ENCODE measurements around the gene MYH10. TPM values are rescaled to one million over a fixed set of nuclear protein-coding genes. Genes with fewer than 3 reads are reported as not detected.

The MYH10 gene
- total RNA-seq, 1 experiment from 2014 or later, result 74.0 TPM

DNA sequence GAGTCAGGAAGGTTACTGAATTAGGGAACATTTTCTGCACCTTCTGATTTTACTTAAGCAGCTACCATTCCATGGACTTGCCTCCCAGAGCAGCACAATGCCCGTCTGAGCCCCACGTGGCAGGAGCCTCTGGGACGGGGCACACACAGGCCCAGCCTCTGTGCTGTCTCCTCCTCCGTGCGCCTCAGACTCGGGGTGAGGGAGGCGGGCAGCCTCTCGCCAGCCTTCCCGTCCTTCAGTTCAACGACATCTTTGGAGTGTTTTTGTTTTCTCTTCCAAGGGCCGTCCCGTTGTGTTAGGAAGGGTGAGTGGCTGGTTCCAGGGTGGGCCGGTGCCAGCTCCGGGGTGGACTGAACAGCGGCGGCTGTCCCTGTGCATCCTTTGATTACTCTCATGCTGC is 163.0 kb downstream of the MYH10 start:
- BruUV-seq (replicated peaks), result no TSS peak
- H3K27me3 Mint-ChIP-seq (ENCODE audit: insufficient read depth, unreplicated experiment), result no peaks in the 10 kb centered on the region

DNA sequence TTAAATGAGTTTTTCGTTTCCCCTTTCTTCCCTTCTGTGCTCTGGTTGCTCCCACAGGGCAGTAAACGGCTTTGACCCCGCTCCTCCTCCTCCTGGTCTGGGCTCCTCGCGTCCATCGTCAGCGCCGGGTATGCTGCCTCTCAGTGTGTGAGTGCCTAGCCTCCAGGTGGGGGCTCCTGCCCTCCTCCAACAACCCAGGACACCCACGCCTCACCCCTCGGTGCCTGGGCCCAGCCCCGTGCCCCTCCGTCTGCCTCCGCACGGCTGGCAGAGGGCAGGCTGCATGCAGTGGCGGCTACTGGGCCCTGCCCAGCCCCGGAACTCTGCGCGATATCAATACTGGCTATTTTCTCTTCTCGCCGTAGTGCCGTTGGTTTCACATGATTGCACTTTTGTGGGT is 163.7 kb downstream of the MYH10 start:
- no peaks in the 10 kb centered on the region for H3K4me1 ChIP-seq
- H3K27me3 ChIP-seq (replicated peaks; ENCODE audit: control insufficient read depth, insufficient read depth, low read length), result no peaks in the 10 kb centered on the region
- no peaks in the 10 kb centered on the region for H3K9me3 ChIP-seq
- ChIA-PET CTCF (no interaction called here), POLR2A (no interaction called here)
- TF ChIP-seq, protein P1, sequence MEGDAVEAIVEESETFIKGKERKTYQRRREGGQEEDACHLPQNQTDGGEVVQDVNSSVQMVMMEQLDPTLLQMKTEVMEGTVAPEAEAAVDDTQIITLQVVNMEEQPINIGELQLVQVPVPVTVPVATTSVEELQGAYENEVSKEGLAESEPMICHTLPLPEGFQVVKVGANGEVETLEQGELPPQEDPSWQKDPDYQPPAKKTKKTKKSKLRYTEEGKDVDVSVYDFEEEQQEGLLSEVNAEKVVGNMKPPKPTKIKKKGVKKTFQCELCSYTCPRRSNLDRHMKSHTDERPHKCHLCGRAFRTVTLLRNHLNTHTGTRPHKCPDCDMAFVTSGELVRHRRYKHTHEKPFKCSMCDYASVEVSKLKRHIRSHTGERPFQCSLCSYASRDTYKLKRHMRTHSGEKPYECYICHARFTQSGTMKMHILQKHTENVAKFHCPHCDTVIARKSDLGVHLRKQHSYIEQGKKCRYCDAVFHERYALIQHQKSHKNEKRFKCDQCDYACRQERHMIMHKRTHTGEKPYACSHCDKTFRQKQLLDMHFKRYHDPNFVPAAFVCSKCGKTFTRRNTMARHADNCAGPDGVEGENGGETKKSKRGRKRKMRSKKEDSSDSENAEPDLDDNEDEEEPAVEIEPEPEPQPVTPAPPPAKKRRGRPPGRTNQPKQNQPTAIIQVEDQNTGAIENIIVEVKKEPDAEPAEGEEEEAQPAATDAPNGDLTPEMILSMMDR (IDR thresholded peaks at IDR 0.05; ENCODE audit: insufficient read depth in 1 of 2, low read depth in 1 of 2, low read length in 1 of 2, severe bottlenecking in 1 of 2, unreplicated experiment in 1 of 2), result no peak
- no peaks in the 10 kb centered on the region for H3K27me3 Mint-ChIP-seq (ENCODE audit: insufficient read depth, unreplicated experiment)
- no peak for DNase-seq
- H3K4me3 ChIP-seq (ENCODE audit: low read depth, low read length), result no peak overlapping the region
- intact Hi-C loops (cut with micrococcal nuclease; ENCODE audit: unreplicated experiment), result no loop called here
- no peak overlapping the region for H3K4me3 Mint-ChIP-seq (ENCODE audit: unreplicated experiment)
- no TSS peak for BruUV-seq (replicated peaks)
- H3K27ac Mint-ChIP-seq (ENCODE audit: unreplicated experiment), result no peak overlapping the region
- H3K4me1 Mint-ChIP-seq (ENCODE audit: low read depth, unreplicated experiment), result no peaks in the 10 kb centered on the region
- no peaks in the 10 kb centered on the region for H3K9me3 Mint-ChIP-seq (ENCODE audit: unreplicated experiment)
- peaks cover 24% of the 10 kb centered on the region for H3K36me3 Mint-ChIP-seq (ENCODE audit: insufficient read depth, unreplicated experiment)
- H3K36me3 ChIP-seq (ENCODE audit: control insufficient read depth, insufficient read depth, low read length), result no peaks in the 10 kb centered on the region

More for the DNA sequence above, 163.0 kb downstream of the MYH10 start:
- no peaks in the 10 kb centered on the region for H3K9me3 ChIP-seq
- Mint-ChIP-seq H3K4me3 (ENCODE audit: unreplicated experiment) (no peak overlapping the region), H3K27ac (ENCODE audit: unreplicated experiment) (no peak overlapping the region), H3K4me1 (ENCODE audit: low read depth, unreplicated experiment) (no peaks in the 10 kb centered on the region), H3K36me3 (ENCODE audit: insufficient read depth, unreplicated experiment) (peaks cover 24% of the 10 kb centered on the region), H3K9me3 (ENCODE audit: unreplicated experiment) (no peaks in the 10 kb centered on the region)
- ChIA-PET CTCF (no interaction called here), POLR2A (no interaction called here)
- no peaks in the 10 kb centered on the region for H3K36me3 ChIP-seq (ENCODE audit: control insufficient read depth, insufficient read depth, low read length)
- H3K4me3 ChIP-seq (ENCODE audit: low read depth, low read length), result no peak overlapping the region
- H3K4me1 ChIP-seq, result no peaks in the 10 kb centered on the region
- TF ChIP-seq, protein P1 (IDR thresholded peaks at IDR 0.05; ENCODE audit: insufficient read depth in 1 of 2, low read depth in 1 of 2, low read length in 1 of 2, severe bottlenecking in 1 of 2, unreplicated experiment in 1 of 2), result no peak
- no peaks in the 10 kb centered on the region for H3K27me3 ChIP-seq (replicated peaks; ENCODE audit: control insufficient read depth, insufficient read depth, low read length)
- DNase-seq, result no peak
- intact Hi-C loops (cut with micrococcal nuclease; ENCODE audit: unreplicated experiment), result no loop called here

GRCh38 chr17:8466456-8466855 is 164.1 kb downstream of the MYH10 start:
- Mint-ChIP-seq H3K36me3 (ENCODE audit: insufficient read depth, unreplicated experiment) (peaks cover 24% of the 10 kb centered on the region), H3K9me3 (ENCODE audit: unreplicated experiment) (no peaks in the 10 kb centered on the region), H3K27ac (ENCODE audit: unreplicated experiment) (no peak overlapping the region), H3K4me3 (ENCODE audit: unreplicated experiment) (no peak overlapping the region), H3K27me3 (ENCODE audit: insufficient read depth, unreplicated experiment) (no peaks in the 10 kb centered on the region), H3K4me1 (ENCODE audit: low read depth, unreplicated experiment) (no peaks in the 10 kb centered on the region)
- no peak overlapping the region for H3K4me3 ChIP-seq (ENCODE audit: low read depth, low read length)
- no peaks in the 10 kb centered on the region for H3K27me3 ChIP-seq (replicated peaks; ENCODE audit: control insufficient read depth, insufficient read depth, low read length)
- no peaks in the 10 kb centered on the region for H3K4me1 ChIP-seq
- POLR2A ChIA-PET, result no interaction called here
- no peaks in the 10 kb centered on the region for H3K9me3 ChIP-seq
- TF ChIP-seq, protein P1 (IDR thresholded peaks at IDR 0.05; ENCODE audit: insufficient read depth in 1 of 2, low read depth in 1 of 2, low read length in 1 of 2, severe bottlenecking in 1 of 2, unreplicated experiment in 1 of 2), result no peak
- no TSS peak for BruUV-seq (replicated peaks)
- intact Hi-C loops (cut with micrococcal nuclease; ENCODE audit: unreplicated experiment), result no loop called here
- CTCF ChIA-PET, result no interaction called here
- no peak for DNase-seq
- no peaks in the 10 kb centered on the region for H3K36me3 ChIP-seq (ENCODE audit: control insufficient read depth, insufficient read depth, low read length)
